ENCODE results near the gene COL13A1.

DNA sequence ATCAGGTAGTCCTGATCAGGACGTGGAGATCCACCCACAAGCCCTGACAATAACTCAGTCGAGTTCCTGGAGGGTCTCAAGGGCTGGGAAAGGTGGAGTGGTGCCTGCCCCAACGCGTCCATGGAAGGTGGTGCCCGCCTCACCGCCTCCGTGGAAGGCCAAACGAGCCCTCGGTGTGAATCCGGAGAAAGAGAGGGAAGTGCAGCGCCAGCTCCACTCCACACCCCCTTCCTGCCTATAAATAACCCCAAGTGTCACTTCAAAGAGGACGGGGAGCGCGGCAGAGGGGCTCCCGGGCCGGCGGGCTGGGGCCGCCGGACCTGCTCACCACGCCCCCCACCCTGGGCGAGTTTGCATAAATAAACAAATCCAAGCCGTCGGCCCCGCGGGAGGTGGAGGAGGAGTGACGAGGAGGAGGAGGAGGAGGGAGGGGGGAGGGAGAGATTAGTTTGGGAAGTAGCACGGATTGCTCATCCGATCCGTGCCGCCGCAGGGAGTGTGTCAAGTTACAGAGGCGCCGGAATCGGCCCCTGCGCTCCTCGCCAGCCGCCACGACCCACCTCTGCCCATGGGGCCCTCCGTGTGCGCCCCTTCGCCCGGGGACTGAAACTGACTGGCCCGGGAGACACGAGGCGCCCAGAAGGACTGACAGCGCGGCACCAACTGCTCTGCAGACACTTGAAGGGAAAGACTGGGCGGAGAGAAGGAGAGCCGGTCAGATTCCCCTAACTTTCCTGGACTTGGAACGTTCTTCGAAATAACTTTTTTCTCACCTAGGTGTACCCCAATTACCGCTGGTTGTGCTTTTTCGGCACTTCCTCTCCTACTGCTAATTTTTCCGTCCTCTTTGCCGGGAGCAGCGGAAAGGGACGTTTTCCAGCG lies at the start of gene COL13A1:
- no peak for TF ChIP-seq POLR2A (IDR thresholded peaks at IDR 0.05)
- TF ChIP-seq, protein P1, sequence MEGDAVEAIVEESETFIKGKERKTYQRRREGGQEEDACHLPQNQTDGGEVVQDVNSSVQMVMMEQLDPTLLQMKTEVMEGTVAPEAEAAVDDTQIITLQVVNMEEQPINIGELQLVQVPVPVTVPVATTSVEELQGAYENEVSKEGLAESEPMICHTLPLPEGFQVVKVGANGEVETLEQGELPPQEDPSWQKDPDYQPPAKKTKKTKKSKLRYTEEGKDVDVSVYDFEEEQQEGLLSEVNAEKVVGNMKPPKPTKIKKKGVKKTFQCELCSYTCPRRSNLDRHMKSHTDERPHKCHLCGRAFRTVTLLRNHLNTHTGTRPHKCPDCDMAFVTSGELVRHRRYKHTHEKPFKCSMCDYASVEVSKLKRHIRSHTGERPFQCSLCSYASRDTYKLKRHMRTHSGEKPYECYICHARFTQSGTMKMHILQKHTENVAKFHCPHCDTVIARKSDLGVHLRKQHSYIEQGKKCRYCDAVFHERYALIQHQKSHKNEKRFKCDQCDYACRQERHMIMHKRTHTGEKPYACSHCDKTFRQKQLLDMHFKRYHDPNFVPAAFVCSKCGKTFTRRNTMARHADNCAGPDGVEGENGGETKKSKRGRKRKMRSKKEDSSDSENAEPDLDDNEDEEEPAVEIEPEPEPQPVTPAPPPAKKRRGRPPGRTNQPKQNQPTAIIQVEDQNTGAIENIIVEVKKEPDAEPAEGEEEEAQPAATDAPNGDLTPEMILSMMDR (IDR thresholded peaks at IDR 0.05) = no peak
